Bronchial epithelial cell (primary cell): ENCODE data around the gene TRAM2. TPM values are rescaled to one million over a fixed set of nuclear protein-coding genes. Genes with fewer than 3 reads are reported as not detected.

Experiments
- DNase-seq: peaks from one replicate; pipeline ENCODE4 v3.0.0-alpha.2; 2010; ENCODE audit warnings: low read depth
- FAIRE-seq: peaks from 2 replicates; lab custom pipeline; 2011; peaks lifted over from hg19 to GRCh38; lab: Jason Lieb, UNC
- H3K27me3 ChIP-seq: 2 replicates; pipeline ENCODE4 v1.5.1; 2011; ENCODE audit warnings: low read length; ENCODE audit not compliant: control insufficient read depth, insufficient read depth
- H3K36me3 ChIP-seq: 2 replicates; pipeline ENCODE4 v1.5.1; 2011; ENCODE audit warnings: low read length; ENCODE audit not compliant: control insufficient read depth, insufficient read depth
- H3K4me3 ChIP-seq: 2 replicates; pipeline ENCODE4 v1.5.1; 2011; ENCODE audit warnings: mild to moderate bottlenecking, low read depth, low read length, control low read depth
- total RNA-seq: library from RNA; depleted of rRNA; stranded (reverse); fragments of >200 nt; gene quantifications from 2 replicates; pipeline ENCODE4 v1.2.1, GENCODE V29; 2014
- TF ChIP-seq, protein P1 (sequence below): IDR thresholded peaks from 2 replicates; pipeline ENCODE4 v1.5.1; 2011; ENCODE audit warnings: mild to moderate bottlenecking, moderate library complexity, low read length, control low read depth, inconsistent platforms; ENCODE audit not compliant: insufficient read depth, severe bottlenecking

Gene TRAM2
- total RNA-seq, 1 donor from 2014 or later: 4.2 TPM

DNA sequence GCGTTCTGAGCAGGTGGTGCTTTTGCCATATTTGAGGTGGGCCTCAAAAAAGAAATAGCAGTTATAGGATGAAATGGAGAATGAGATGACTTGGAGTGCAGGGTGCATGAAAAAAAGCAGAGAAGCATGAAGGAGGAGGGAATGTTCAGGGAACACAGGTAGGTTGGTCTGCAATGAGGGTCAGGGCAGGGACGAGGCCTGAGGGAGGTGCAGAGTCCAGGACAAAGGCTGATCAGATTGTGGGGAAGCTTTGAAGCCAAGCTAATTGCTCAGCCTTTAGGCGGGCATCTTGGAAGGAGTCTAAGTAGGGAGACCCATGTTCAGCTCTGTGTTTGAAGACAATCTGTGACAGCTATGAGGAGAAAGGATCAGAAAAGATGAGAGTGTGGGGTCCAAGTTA lies 12.0 kb downstream of the TRAM2 start:
- H3K36me3 ChIP-seq: no peaks in the 10 kb centered on the region
- FAIRE-seq: no peak
- TF ChIP-seq, protein P1, sequence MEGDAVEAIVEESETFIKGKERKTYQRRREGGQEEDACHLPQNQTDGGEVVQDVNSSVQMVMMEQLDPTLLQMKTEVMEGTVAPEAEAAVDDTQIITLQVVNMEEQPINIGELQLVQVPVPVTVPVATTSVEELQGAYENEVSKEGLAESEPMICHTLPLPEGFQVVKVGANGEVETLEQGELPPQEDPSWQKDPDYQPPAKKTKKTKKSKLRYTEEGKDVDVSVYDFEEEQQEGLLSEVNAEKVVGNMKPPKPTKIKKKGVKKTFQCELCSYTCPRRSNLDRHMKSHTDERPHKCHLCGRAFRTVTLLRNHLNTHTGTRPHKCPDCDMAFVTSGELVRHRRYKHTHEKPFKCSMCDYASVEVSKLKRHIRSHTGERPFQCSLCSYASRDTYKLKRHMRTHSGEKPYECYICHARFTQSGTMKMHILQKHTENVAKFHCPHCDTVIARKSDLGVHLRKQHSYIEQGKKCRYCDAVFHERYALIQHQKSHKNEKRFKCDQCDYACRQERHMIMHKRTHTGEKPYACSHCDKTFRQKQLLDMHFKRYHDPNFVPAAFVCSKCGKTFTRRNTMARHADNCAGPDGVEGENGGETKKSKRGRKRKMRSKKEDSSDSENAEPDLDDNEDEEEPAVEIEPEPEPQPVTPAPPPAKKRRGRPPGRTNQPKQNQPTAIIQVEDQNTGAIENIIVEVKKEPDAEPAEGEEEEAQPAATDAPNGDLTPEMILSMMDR: no peak
- no peak overlapping the region for H3K4me3 ChIP-seq
- H3K27me3 ChIP-seq: no peaks in the 10 kb centered on the region
- DNase-seq: no peak

DNA sequence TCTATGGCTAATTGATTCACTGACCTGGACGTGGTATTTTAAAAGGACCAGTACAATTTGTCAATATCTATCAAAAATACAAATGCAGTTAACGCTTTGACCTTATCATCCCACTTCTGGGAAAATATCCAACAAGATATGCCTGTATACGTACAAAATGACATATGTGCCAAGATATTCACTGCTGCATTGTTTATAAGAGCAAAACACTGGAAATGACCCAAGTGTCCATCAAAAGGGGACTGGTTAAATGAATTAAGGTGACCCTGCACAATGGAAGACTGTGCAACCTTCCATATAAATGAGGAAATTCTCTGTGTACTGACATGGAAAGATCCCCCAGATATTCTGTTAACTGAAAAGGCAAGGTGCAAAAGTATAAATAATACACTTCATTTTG lies 13.9 kb downstream of the TRAM2 start:
- H3K36me3 ChIP-seq: no peaks in the 10 kb centered on the region
- TF ChIP-seq, protein P1: no peak
- no peak overlapping the region for H3K4me3 ChIP-seq
- DNase-seq (no peak), FAIRE-seq (no peak)
- no peaks in the 10 kb centered on the region for H3K27me3 ChIP-seq

DNA sequence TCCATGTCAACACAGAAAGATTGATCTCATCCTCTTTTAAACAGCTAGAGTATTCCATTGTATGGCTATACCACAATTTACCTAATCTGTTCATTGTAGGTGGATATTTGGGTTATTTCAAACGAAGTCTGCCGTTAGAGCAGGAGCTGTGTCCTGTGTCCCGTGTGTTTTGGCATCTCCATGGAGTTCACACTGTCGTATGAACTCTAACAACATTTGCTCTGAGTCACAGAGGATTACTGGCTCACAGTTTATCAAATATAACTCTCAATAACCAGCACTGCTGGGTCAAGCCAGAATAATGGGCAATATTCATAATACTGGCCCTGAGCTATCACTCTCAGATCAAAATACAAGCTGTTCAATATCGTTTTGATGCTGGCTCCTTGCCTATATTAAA lies 16.4 kb downstream of the TRAM2 start:
- peak; percentile 28 for DNase-seq
- no peaks in the 10 kb centered on the region for H3K27me3 ChIP-seq
- H3K36me3 ChIP-seq: no peaks in the 10 kb centered on the region
- no peak overlapping the region for H3K4me3 ChIP-seq
- TF ChIP-seq, protein P1: no peak
- no peak for FAIRE-seq

DNA sequence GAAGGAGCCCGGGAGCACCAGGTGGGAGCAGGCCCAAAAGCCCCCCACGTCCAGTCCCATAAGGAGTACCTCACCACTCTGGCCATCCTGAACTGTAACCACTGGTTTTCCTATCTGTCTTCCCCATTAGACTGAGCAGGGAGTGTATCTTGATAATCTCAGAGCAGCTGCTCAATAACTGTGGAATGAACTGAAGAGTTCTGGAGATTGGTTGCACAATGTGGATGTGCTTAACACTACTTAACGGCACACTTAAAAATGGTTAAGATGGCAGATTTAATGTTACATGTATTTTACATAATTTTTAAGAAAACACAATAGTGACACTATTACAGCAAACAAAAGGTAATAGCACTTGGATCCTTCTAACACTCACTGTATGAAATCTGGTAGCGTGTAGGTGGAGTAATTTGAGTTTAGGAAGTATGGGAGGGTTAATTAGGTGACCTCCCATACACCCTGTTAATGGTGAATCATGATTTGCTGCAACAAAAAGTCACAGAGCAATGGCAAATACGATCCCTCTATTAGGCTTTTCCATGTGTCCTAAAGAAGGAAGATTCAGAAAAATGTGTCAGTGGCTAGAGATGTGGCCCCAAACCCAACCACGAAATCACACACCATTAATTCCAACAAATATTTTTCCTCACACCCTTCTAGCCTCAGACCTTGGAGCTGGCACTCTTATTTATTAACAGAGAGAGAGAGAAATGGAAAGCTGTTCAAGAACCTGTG lies 18.4 kb downstream of the TRAM2 start:
- Histone ChIP-seq H3K4me3 (no peak overlapping the region), H3K27me3 (no peaks in the 10 kb centered on the region), H3K36me3 (no peaks in the 10 kb centered on the region)
- no peak for FAIRE-seq
- no peak for DNase-seq
- TF ChIP-seq, protein P1: no peak

DNA sequence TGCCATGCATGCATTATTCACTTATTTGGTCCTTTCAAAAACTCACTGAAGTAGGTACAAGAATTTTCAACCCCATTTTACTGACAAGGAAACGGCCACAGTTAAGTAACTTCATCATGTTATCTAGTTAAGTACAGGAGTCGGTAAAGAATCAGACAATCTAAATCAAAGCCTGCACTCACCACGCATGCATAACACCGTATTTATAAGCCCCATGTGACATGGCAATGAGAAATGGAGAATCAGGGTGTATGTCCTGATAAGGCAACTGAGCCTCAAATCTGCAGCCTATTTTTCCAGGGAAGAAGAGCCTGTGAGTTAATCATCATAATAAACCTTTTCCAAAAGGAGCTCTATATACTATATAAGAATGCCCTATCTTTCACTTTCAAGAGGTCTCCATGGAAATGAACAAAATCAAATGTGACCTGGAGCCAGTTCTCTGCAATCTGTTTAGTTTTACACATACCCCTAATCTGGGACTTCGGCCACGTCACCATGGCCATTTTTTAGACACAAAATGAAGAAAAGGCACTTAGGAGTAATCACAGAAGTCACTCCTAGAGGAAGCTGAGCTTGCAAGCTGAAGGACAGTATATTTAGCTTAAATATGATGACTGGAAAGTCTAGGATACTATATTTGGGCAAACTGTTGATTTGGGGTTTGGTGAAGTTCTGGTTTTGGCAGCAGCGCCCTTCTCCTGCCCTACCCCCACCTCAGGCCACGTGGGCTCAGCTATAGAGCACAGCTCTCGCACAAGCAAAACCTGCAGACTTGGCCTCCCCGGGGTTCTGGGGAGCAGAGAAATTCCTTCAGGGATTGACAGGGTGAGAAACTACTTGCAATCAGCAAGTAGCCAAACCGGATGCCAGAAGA lies 19.2 kb downstream of the TRAM2 start:
- H3K27me3 ChIP-seq: no peaks in the 10 kb centered on the region
- no peak for FAIRE-seq
- no peaks in the 10 kb centered on the region for H3K36me3 ChIP-seq
- TF ChIP-seq, protein P1: no peak
- H3K4me3 ChIP-seq: no peak overlapping the region
- DNase-seq: no peak
